Measurements from ENCODE around the gene FAM222B.

GRCh38 chr17:28725660-28726225 is 116.8 kb downstream of the FAM222B start:
- TF ChIP-seq CTCF (conservative IDR thresholded peaks at IDR 0.05; ENCODE audit: low read depth in 2 of 2): no peak
- no peak for TF ChIP-seq EZH2 (IDR thresholded peaks at IDR 0.05; ENCODE audit: low read depth, unreplicated experiment)
- TF ChIP-seq POLR2AphosphoS5 (IDR thresholded peaks at IDR 0.05; ENCODE audit: low read depth): peak; percentile 60
